Fibroblast of skin of abdomen (primary cell): ENCODE data around the gene LRRC4C.

ENCODE experiments used
- DNase-seq: peaks from one replicate; pipeline ENCODE4 v3.0.0-alpha.2; 2013

The LRRC4C gene

DNA sequence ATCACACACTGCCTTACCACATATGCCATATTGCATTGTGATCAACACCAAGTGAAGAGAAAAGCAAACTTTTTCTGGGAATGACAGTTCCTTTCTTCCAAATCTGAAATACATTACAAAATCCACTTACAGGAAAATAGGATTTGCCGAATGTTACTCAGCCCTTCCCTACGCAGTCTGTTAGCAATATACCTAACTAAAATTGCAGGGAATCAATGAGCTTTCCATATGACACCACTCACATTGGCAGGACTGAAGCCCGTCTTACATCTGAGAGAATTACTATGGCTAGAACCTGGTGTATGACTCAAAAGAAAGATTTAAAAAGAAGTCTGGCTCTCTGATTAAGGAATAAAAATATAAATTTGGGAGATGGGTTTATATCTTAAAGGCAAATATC lies 136.0 kb downstream of the LRRC4C start:
- no peak for DNase-seq

DNA sequence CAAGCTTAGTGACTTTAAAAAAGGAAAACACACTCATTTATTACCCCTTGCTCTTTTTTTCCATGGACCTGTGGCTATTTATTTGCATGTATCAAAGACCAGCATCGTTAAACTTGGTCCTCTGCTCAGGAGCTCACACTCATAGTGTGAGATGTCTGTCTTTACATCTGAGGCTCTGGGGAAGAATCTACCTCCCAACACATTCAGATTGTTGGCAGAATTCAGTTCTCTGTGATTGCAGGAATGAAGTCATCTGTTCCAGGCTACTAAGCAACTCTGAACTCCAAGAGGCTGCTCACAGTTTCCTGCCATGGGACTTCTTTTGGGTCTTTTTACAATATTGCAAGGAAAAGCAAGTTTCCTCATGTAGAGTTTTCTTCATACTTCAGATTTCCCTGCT lies 138.8 kb downstream of the LRRC4C start:
- no peak for DNase-seq

DNA sequence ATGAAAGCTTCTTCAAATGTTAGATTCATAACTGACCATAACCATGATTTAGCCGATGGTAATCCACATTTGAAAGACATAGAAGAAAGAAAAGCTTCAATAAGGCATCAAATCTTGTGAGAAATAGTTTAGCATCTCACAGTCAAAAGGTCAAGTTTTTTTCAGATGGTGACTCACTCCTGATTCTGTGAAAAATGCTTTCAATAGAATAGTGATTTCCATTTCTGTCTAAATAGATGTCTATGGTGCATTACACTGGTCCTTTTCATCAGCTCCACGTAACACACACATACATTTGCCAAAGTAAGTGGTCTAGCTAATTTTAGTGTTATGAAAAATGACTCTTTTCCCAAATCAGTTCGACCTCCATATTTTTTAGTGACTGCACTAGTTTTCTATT lies 139.2 kb downstream of the LRRC4C start:
- DNase-seq: peak; percentile 27

DNA sequence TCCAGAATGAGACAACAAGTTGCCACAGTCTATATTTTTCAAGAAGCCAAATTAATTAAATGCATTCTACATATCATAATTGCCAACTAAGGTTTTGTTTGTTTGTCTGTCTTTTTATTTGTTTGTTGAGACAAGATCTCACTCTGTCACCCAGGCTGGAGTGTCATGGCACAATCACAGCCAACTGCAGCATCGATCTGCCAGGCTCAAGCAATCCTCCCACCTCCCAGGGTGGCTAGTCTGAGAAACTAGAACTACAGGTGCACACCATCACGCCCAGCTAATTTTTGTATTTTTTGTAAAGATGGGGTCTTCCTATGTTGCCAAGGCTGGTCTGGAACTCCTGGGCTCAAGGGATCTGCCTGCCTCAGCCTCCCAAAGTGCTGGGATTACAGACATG lies 140.0 kb downstream of the LRRC4C start:
- DNase-seq: no peak

DNA sequence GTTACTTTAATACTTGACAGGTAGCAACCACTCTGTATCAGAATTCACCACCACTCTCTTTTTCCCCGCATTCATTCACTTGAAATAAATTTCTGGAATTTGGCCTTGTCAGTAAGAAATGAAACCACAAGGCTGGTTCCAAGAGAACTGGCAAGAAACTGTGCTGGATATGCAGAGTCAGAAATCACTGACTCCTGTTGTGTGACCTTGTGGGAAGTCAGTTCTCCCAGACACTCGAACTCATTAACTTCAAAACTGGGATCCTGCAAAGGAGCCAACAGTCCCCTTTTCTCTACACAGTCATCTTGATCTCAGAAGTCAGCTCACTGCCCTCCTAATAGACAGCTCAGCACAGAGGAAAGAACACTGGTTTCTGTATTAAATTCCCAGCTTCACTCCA lies 142.7 kb downstream of the LRRC4C start:
- DNase-seq: peak; percentile 66

DNA sequence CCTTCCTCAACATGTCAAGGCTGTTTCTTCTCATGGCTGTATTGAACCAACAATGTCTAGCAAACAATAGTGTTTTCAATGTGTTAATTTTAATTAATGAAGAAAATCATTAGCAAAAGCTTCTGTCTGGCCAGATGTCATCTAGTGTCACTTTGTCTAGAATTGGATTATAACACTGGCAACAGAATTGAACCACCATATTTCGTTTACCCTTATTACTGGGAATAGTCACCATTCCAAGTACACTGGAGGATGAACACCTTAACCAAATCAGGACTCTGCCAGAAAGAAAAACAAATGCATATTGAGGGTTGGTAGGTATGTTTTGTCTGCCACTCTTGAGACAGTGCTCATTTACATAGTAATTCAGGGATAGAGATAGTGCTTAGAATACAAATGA lies 146.2 kb downstream of the LRRC4C start:
- DNase-seq: no peak

DNA sequence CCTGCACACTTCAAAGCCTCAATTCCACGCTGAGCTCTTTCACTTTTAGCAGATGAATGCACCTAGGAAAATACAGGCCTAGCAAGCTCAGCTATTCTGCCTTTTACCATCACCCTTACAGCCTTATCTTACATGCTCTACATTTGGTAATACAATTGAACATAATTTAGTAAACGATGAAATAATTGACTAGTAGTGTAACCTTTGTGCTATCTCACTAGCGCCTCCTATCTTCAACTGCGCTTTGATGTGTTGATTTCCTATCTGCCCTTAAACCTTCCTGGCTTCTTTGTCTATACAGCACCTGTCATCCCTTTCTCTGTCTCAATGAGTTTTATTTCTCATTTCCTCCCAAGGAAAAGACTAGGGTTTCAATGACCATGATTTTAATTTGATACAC lies 149.7 kb downstream of the LRRC4C start:
- no peak for DNase-seq

DNA sequence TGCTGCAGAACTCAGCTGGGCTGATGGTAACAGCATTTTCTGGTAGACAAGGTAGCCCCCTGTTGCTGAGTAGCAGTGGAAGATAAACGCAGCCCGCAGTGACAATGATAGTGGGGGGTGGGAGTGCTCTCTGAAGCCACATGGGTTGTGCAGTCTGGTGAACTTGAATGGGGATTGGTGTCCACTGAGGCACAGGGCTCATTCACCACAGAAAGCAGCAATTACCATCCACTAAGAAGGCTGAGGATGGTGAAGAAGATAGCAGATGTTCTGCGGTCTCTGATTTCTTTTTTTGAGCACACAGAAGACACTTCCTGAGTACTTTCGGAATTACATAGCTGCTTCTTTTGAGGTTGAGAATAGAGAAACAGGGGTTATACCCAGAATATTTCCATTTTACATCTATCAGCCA lies 150.3 kb downstream of the LRRC4C start:
- DNase-seq: no peak

DNA sequence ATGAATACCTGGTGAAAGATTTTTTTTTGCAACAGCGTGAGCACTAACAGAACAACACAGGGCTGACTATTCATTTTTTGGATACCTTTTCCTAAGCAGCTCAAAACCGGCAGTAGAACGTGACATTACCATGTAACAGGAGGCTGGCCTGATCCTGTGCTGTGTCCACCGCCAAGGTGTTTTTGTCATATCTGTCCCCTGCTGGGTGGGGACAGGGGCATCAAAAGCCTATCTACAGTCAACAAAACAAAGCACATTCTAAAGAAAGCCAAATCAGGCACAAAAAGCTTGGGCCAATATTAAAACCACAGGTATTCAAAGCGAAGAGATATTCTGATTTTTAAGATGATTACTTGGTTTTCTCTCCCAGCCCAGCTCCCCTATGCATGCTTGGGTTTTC lies 151.2 kb downstream of the LRRC4C start:
- no peak for DNase-seq

DNA sequence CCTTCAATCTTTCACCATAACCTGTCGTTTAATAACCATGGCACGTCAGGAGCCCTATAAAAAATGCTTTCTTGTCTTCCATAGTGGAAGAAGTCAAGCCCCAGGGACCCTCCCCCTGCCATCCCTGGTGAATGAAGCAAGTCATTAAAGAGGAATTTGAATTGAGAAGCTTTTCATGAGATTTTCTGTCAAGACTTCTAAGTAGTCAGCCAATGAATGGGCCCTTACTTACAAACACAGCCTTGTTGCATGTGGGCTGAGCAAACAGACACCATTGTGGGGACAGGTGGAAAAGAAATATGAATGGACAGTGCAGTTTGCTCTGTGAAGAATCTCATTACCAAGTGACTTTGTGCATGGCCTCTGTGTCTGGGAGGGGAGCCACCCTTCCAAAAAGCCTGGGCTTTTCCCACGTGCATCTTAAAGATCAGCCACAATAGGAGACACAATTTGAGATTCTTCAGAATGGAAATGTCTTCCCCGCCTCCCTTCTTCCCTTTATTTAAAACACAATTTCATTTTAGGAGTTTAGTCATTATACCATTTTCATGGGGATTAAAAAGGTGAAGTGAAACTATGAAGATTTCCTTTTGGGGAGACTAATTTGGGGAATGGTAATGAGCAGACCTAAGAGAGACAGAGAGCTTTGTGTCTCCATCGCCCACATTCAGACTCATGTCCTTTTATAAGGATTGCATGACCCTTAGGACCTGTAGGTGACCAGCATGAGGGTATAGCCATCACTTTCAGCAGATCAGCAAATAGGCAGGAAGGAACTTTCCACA lies 152.0 kb downstream of the LRRC4C start:
- no peak for DNase-seq

DNA sequence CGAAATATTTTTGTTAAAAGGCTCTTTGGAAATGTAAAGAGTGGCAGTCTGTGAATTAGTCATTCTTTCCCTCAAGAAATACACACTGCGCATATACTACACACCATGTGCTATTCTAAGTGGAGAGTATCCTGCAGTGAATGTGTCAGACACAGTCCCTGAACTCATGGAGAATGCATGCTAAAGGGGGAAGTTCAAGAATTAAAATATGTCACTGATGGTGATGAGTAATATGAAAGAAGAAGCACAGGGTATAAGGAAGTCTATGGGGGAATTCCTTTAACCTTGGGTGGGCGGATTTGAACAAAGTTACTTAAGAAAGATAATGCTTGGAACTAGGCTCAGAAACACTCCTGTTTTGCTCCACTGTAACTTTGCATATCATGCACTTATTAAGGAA lies 153.0 kb downstream of the LRRC4C start:
- peak; percentile 83 for DNase-seq

DNA sequence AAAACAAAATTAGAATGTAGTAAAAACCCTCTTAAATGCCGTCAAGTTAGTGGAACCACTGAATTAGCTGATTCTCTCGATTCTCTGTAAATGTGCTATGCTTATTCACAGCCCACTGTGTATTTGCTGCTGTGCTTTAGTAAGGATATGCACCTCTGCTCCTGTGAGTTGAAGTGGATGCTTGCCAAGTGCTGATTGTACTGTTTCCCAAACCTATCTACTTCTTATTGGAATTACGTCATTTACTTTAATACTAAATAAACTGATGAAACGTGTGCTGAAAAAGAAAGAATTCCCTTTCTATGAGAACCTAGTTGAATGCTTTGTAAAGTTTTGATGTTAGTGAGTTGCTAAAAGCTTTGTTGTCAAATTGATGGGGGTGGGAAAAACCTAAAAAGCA lies 158.4 kb downstream of the LRRC4C start:
- peak; percentile 36 for DNase-seq

DNA sequence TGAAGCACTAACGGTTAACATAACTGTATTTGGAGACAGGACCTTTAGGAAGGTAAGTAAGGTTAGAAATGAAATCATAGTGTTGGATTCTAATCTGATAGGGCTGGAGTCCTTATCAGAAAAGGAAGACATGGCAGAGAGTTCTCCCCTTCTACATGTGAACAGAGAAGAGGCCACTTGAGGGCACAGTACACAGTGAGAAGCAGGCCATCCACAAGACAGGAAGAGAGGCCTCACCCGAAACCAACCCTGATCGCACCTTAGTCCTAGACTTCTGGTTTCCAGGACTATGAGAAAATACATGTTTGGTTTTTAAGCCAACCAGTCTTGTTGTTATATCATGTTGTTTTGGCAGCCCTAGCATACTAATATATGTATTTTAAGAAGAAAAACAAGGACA lies 170.0 kb downstream of the LRRC4C start:
- DNase-seq: no peak

DNA sequence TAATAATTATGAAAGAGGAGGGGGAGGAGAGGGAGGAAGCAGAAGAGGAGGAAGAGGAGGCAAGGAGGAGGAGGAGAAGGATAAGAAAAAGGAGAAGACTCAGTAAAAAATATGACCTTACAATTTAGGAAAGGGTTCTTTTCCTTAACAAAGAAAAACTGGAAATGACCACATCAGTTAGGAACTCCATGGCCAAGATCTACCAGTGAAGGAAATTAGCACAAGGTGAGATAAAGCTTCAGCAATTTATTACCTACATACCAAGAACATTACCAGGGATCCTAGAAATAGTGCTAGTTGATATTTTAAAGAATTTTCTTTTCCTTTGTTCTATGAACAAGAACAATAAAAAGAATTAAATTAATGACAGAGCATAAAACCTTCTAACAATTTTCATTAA lies 172.7 kb downstream of the LRRC4C start:
- DNase-seq: no peak

DNA sequence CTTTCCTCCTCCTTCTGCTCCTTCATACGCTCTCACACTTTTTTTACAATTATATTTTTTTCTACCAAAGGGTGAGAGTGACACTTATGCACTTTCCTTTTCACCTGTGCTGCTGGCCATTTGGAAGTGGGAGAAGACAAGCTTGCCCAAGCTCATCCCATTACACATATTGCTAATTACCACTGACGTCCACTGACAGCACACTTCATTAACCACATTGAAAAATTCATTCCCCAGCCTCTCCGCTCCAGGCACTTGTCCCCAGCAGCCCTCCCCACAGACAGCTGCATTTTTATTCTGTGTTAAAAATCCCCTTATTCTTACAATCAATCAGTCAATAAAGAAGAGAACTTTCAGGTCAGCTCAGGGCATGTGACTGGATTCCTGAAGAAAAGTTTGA lies 175.1 kb downstream of the LRRC4C start:
- DNase-seq: no peak

DNA sequence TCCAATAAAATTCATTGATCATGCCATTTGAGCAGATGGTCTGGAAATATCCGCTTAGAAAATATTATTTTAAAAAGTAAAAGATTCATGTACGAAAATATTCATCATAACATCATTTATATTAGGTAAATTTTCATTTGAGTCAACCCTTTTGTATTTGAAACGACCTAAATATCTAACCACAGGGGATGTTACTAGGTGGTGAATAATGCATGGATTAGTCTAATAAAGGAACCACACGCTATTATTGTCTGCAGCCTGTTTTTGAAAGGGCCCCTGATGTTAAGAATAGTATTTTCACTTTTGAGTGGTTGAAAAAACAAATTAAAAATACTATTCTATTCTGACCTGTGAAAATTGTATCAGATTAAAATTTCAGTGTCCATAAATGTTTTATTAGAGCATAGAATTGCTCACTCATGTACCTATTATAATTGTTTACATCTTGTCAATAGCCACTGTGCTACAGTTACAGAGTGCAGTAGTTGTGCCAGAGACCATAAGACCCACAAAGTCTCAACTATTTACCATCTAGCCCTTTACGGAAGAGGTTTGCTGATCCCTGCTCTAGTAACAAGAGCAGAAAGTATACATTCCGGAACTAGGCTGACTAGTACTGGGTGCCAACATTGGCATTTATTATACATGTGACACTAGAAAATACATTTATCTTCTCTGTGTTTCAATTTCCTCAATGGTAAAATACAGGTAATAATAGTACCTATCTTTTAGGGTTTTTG lies 176.1 kb downstream of the LRRC4C start:
- DNase-seq: peak; percentile 49

DNA sequence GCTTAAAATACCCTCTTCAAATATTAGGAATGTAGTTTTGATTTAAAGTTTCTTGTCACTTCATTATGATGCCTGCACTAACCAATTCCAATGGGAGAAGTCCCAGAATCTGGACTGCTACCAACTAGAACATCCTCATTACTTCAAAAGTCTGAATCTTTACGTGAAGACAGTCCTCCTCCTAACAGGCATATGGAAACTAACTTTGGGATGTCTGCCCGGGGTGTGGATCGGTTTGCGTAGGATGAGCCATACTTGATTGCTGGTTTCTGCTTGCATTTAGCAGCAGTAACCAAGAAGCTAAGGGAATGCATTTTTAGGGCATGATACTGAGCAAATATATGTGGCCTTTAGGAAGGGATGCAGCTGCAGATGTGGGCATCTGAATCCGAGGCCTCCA lies 177.1 kb downstream of the LRRC4C start:
- peak; percentile 80 for DNase-seq

DNA sequence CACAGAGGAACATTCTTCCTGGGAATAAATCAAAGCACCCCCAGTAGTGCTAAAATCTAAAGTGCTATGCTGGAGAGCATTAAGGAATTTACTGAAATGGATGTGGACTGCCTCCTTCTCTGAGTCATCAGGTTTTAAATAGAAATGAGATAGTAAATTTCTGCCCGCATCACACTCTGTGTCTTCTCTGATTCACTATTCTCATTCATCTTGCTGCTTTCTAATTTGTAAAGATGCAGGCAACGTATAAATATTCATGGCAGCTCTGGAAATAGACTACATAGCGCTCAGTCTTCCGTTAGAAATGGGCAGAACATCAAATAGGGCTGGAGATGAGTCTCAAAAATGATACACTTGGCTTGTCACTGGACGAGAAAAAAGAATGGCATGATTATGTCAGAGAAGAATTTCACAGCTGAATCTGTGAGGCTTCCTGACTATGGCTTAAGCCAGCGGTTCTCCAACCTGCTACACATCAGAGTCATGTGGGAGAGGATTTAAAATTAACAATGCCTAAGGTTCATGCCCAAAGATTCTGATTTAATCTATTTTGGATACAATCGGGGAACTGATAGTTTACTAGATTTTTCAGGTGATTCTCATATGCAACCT lies 178.2 kb downstream of the LRRC4C start:
- peak; percentile 97 for DNase-seq

DNA sequence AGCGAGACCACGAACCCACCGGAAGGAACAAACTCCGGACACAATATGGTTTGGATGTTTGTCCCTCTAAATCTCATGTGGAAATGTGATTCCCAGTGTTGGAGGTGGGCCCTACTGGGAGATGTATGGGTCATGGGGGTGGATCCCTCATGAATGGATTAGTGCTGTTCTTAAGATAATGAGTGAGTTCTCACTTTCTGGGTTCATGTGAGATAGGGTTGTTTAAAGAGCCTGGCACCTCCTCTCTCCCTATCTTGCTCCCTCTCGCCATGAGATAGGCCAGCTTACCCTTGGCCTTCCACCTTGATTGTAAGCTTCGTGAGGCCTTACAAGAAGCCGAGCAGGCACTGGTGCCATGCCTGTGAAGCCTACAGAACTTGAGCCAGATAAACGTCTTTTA lies 184.6 kb downstream of the LRRC4C start:
- DNase-seq: no peak

DNA sequence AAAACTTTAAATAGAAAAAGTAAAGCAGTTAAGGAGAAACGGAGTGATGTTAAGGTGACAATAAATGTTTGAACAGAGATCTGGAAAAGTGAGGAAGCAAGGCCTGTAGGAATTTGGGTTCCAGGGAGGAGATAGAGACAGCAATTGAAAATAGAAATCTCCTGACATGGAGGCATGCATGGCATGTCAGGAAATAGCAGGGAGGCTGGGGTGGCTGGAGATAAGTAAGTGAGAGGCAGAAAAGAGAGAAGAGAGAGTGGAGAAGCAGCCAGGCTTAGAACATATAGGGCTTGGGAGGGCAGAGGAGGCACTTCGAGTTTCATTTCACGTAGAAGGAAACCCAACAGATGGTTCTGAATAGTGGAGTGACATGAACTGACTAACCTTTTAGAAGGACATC lies 185.5 kb downstream of the LRRC4C start:
- no peak for DNase-seq

DNA sequence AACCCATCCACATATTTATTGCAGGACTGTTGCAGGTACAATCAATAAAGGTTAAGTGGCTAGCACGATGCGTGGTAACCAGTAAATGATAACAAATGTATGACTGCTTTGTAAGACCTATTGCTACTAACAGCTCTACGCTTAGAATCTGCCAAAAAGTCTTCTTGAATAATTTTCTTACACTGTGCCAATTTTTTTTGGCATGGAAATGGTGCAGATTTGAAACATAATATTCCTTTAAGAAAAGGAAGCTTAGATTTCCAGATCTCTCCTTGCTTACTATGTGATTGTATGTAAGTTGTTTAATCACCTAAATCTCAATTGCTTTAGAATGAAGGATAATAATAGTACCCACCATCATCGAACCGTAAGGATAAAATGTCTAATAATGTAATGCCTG lies 192.0 kb downstream of the LRRC4C start:
- no peak for DNase-seq

DNA sequence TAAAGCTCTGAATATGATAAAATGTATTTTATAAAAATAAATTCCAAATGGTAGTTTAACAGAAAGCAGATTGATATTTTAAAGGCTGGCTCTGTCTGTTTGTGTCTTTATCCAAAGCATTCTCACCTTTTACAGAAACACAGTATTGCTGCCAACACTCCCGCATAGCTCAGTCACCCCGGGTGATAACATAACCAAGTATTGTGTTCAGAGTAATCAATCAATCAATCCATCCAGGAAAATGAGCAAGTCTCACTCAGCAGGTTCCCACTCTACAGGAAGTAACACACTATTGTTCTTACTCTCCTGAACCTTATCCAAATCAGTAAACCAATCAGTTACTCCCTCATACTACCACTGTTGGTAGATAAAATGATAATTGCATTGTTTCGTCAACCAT lies 203.4 kb downstream of the LRRC4C start:
- DNase-seq: no peak

DNA sequence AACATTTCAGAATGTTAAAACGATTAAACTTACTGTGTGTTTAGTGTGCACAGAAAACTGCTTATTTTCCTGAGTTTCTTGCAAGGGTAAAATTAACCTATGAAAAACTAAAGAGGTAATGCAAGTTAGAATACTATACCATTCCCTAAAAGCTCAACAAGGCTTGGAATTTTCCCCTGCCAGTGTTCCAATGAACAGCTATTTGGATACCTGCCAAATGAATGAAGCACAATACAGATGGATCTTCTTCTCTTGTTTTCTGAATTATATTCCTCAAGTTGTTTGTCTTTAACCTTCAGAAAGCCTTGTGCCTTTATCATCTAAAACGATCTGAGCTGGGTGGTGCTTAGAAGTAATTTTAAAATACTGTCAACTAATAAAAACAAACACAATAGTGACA lies 204.5 kb downstream of the LRRC4C start:
- DNase-seq: no peak

DNA sequence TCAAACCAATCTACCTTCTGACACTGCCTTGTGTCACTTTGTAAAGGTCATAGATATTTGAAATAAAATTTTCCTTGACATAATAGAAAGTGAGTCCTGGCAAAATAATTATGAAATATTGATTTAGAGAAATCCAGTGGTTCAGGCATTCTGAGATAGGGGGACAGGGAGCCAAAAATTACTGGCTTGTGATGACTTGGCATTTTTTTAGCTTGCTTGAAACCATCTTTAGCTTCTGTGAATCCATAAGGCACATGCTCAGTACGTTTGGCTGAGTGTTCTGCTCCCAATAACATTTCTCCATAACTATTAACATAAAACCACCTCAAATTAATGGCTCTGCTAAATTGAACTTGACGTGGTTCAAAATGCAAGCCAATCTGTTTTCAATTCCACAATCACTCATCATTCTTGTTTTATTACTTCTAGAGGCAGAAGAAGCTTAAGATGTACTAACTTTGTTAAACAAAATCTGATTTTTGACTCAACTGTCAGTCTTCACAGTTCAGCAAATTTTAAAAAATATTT lies 209.0 kb downstream of the LRRC4C start:
- DNase-seq: peak; percentile 51
